HG02938 (cell line): Measurements from ENCODE around the gene ARHGEF6.

Source experiments
- ATAC-seq: cut with Tn5 transposase; IDR thresholded peaks from one replicate; pipeline ENCODE4 v1.9.1; 2021; ENCODE audit warnings: mild to moderate bottlenecking, moderate library complexity; ENCODE audit not compliant: unreplicated experiment

ARHGEF6 gene

DNA sequence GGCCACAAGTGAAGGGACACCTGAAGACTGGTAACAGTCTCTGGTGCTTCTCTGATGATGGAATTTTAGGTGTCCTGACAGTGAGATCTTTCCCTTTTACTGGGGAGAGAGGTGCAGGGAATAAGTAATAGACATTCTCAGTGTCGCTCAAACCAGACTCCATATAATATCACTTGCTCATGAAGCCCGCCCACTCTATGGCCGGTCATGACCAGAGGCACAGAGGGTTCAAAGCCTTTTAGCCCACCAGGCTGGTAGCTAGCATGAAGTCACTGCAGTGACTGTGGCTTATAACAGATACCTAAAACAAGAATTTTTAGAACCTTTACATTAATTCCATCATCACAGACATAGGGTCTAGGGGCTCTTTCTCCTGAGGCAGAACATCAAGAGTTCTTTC, 129.9 kb downstream of the ARHGEF6 start:
- no peak for ATAC-seq

DNA sequence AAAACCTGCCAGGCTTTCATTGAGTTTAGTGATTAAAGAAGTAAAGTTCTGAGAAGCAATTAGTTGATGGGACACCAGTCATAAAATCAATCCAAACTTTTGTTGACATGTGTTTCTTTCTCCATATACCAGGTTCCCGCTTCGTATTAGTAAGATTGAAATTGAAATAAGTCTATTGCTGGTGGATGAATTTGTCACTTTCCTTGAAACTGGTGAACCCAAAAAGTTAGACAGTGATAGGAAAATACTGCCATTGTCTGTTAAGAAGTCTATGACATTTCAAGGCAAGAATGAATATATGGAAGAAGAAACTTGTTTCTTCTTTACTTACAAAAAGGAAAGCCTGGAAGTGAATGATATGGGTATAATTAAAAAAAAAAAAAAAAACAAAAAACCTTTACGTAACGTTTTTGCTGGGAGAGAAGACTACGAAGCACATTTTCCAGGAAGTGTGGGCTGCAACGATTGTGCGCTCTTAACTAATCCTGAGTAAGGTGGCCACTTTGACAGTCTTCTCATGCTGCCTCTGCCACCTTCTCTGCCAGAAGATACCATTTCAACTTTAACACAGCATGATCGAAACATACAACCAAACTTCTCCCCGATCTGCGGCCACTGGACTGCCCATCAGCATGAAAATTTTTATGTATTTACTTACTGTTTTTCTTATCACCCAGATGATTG, 132.9 kb downstream of the ARHGEF6 start, which contains the start of gene CD40LG:
TSS of gene CD40LG (plus strand) at position 482 of the 684 bp plus-strand sequence. CDS start at position 573, 91 bp downstream.
- no peak for ATAC-seq

DNA sequence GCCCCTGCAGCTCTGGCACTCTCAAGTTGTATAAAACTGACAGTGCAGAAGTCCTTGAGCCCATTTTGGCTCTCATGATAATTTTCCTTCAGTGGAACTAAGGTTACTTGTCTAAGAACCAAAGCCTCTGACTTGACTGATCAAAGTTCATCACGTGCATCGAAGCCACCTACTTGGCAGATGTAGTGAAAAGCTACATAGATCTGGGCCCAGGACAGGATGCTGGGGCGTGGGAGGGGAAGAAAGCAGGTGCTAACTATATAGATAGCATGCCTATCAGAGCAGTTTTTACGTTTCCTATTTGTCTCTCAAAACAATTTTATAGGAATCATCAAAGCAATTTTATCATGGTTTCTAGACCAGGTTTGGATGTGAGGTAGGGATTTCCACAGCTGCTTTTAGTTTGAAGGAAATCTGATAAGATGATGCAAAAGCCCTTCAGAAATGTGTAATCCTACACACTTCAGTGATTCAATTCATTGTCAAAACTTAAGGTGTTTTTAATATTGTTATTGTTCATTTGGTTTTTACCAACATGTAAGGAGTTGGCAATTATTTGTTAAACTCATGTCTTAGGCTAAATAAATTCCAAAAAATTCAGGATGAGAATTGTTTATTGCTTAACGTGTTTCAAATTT, 134.0 kb downstream of the ARHGEF6 start:
- ATAC-seq, result no peak

DNA sequence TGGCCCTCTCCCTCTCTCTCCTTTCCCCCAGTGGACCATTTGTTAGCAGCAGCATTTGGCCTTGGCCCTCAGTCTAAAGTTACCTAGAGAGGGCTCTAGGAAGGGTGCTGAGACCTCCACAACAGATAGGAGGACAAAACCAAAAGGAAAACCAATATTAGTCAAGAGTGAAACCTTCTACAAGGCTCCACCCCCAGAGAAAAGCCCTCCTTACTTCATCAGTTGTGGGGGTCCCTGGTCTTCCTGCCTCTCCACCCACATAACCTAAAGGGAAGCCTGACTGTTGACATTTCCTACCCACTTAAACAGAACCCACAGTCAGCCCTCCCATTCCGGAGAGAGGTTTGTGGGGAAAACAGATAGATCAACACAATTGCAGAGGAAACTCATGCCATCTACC, 137.5 kb downstream of the ARHGEF6 start:
- no peak for ATAC-seq

DNA sequence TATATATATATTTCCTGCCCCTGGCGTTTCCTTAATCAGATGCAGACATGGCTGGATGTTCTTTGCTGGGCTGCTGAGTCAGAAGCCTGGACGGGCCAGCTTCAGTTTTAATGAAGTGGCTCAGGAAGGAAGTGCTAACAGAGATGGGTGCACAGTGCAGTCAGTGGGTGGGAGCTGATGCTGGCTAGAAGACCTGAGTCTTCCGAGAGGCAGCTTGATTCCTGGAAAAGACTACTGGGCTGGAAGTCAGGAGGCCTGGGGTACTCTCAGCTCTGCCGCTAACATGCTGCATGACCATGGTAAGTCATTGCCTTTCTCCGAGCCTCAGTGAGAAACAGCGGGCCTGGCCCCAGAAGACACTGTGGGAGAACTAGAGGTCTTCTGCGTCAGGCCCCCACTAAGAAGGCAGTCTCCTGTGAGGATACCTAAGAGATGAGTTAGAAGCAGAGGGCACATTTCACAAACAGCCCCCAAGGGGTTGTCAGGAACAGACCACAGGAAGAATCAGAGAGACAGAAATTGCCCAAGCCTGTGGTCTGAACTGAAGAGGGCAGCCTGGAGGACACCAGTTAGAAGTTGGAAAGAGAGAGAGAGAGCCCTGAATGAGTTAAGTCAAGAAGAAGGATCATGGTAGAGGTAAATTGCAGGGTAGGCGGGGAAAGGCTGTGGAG, 141.1 kb downstream of the ARHGEF6 start:
- no peak for ATAC-seq

DNA sequence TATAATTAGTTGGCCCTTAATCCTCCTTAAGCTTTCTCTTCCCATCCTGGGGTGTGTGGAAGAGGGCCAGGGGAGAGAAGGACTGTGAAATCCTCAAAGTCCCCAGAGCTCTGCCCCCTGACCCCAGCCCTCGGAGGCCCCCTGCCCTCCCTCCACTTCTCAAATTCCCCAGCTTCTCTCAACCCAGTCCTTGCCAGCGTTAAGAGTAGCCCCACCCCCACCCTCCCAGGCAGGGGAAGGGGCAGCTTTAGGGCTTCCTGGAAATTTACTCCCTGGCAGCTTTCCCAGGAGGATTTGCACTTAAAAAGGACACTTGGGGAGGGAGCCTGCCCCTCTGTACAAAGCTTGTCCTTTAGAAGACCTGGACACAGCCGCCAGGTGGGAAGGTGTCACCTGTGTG, 144.6 kb downstream of the ARHGEF6 start:
- no peak for ATAC-seq

DNA sequence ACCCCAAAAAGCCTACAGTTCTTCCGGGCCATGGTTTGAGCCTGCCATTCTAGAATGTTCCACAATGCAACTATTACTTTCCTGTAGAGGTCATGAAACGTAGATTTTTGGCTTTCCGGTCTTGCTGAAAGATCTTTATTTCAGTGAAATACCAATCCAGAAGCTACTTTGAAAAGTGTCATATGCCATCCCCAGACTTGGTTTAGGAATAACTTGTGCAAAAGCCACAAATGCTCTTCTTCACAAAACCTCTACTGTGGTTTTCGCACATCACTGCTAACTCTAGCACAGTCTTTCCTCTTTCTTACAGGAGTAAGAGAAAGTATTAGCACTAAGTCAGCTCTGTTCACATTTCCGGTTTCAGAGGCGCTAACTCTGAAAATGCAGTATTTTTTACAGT, 145.5 kb downstream of the ARHGEF6 start:
- ATAC-seq, result no peak

DNA sequence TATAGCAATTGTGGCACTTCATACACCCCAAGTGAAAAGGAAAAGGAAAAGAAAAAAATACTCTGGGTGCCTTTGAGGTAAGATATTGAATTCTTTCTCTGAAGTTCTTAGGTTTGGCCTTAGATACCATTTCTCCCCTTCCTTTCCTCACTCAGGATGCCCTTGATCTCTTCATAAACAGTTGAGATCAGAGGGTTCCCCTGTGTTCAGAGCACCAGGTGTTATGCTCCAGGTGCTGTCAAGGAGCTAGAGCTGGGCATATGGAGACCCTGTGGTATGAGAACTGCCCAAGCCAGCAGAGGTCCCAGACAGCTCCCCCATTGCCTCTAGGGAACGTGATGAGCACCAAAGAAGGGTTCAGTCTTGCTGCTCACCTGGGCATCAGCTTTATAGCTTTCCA, 149.9 kb downstream of the ARHGEF6 start:
- ATAC-seq, result no peak

DNA sequence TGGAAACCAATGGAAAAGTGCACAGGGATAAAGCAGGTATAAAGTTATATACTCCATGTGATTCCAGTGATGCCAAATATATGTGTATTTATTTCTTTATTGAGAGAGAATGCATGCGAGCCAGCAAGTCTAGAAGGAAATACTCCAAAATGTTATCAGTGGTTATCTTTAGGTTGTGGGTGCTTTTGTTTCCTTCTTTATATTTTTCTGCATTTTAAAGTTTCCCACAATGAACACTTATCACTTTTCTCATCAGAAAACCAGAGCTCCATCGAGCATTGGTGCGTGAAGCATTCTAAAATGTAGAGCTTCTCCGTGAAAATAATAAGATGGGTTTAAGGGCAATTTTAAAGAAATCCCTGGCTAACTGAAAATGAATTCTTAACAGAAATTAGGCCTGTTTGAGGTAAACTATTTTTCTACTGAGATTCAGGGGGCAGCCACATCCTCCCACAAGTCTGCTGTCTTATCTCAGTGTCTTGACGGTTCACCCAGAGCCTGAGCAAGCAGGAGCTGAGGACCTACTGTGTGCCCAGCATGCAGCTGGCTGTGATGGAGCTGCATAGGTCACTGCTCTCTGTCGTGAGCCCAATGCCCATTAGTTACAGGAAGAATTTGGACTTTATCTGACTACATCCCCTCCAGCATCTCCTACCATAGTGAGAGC, 151.5 kb downstream of the ARHGEF6 start:
- no peak for ATAC-seq

DNA sequence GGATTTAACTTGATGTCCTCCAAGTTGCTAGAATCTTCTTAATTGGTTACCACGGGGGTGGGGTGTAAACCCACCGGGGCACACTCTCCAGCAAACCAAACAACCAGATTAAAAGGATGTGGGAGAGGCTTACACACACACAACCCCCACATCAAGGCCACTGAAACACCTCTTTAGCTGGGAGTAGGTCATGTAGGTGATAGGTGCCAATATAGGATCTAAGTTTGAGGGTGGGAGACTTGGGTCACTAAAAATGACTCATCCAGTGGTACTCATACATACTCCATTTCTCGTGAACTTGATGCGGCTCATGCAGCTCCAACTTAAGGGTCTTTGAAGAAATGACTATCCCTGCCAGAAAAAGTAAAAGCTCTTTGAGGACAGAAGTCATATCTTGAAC, 153.3 kb downstream of the ARHGEF6 start:
- ATAC-seq, result no peak

DNA sequence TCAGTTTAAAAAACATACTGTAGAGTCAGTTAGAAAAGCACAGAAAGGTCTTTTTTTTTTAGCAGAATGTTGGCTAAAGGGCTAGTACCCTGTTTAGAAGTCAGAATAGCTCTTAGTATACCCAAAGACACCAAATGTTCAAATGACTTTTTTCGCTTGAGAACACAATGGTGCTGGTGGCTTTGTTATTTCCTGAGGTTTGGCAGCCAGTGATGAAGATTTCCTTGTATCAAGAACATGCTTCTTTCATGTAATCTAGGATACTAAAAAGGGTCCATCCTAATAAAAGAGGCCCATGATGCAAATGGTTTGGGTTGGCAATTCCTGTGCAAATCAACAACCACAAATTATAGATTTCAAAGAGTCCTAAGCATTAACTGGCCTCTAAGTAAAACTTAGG, 153.8 kb downstream of the ARHGEF6 start:
- ATAC-seq, result no peak

DNA sequence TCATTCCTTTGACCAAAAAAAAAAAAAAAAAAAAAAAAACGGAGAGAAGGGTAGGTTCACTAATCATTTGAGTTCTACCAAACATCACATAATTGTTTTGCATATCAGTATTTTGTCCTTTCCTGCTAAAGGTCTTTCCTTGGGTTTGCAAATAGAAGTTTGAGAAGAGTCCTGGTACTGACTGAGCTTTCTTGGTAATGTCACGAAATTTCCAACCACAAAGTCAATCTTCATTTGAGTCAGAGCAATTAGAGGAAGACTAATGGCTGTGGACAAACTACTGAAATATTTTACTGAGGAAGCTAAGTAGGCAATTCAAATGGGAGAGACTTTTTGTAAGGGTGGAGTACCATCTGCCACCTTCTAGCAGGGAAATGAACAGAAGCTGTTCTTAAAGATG, 154.5 kb downstream of the ARHGEF6 start:
- no peak for ATAC-seq

DNA sequence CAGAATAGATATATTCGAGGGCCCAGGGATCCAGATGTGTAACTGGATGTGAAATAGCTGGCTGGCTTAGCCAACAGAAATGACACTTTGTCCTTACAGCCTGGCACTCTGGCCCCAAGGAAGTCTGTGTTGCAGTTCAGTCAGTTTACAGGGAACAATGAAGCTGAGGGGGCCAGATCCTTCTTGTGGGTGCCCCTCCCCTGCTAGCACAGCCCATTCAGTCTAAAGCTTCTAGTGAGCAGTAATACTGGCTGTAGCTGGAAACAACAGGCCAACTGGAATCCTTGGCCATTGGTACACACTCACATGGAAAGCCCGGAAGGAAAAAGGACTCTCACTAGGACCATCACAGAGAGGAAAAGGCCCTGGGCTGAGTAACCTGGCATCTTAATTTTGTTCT, 155.5 kb downstream of the ARHGEF6 start:
- no peak for ATAC-seq

DNA sequence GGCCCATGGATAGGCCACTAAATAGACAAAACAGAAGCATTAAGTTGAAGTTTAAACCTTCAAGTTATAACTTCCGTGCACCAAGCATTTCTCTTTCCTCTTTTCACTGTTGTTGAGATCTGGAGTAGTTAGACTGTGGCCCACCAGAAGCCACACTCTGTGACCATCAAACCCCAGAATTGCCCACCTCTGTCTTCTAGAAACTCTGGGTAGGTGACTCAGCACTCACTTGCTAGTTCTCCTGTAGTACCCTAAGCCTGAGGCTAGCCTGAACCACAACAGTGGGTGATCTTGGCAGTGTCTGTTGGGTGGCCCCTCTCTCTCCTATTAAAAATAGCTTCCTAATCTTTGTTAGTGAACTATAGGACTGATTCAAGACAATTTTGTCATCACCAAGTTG, 157.3 kb downstream of the ARHGEF6 start:
- ATAC-seq, result no peak

DNA sequence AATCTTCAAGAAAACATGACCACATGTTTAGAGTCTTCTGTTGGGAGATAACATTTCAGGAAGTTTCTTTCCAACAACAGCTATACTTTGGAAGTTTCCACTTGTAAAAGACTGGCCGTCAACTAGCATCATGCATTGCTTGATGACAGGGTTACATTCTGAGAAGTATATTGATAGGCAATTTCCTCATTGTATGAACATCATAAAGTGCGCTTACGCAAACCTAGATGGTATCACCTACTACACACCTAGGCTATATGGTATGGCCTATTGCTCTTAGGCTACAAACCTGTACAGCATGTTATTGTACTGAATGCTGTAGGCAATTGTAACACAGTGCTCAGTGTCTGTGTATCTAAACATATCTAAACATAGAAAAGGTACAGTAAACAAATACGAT, 158.2 kb downstream of the ARHGEF6 start:
- no peak for ATAC-seq

DNA sequence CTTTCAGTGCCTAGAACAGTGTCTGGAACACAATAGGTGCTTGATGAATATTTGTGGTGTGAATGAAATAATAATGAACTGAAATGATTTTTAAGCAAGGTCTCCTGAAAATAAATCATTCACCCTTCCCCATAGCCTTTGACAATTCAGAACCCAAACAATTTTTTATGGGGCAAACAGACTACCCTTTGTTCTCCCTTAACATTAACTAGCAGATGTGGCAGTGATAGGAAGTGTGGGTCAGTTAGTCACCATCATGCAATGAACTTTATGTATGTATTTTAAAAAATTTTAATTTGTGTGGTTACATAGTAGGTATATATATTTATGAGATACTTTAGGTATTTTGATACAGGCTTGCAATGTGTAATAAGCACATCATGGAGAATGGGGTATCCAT, 160.0 kb downstream of the ARHGEF6 start:
- ATAC-seq, result no peak

DNA sequence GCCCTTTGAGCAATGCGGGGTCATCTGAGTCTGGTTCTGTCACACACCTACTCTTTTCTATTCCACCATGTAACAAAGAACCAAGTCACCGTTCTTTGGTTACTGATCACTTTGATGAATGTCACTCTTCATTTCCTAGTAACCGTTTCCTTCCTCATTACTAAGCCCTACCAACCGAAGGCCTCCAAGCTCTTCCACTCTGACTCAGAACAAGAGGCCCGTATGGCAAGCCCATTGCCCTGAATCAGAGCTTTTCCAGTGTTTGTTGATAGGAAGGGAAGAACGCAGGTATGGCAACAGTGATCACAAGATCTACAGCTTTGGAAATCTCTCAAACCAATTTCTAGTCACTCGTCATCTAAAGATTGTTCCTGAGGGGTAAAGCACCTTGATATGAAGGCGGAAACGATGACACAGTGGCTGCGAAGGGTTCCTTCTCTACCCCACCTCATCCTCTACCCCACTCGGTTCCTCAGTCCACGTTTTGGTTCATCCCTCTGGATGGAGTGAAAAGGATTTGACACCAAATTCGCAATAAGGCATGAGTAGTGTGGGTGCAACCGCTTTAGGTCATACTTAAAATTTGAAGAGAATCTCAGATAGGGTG, 160.7 kb downstream of the ARHGEF6 start:
- ATAC-seq, result no peak

DNA sequence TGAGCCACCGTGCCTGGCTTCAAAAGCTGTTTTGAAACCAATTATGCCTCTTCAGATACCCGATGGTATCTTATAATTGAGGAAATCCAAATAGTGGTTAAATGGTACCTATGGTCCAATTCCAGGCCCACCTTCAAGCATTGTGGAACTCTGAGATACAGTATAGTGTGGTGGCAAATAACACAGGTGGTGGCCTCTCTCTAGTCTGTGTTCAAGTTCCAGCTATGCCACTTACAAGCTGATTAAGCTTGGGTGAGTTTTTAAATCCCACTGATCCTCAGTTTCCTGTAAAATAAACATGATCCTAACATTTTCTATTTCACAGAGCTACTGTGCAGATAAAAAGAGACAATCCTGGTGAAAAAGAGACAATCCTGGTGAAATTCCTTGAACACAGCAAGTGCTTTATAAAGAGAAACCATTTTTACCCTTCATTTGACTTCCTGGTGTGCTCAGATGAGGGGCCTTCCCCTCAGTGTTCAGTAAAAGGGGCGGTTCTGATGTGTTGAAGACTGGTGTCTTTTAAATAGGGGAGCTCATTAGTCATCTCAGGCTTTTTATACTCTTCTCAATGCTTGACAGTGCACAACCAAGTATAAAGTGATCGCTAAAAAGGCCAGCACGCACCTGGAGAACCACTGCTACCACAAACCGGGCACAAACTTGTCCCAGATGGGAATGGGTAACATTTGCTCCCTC, 163.6 kb downstream of the ARHGEF6 start:
- peak; percentile 97 for ATAC-seq
